GM12878 (cell line): ENCODE data around the gene BCAS4.

Experiments used
- CREB1 ChIP-seq: IDR thresholded peaks from 2 replicates; pipeline ENCODE4 v1.6.1; 2012; ENCODE audit warnings: low read depth, mild to moderate bottlenecking, inconsistent platforms
- CTCF ChIP-seq, 3 experiments: IDR thresholded peaks in 2 of 3; conservative IDR thresholded peaks in 1 of 3; 2 replicates each; pipeline ENCODE4 v1.5.1; 2011; ENCODE audit warnings: low read depth in 3 of 3, low read length in 3 of 3, mild to moderate bottlenecking in 3 of 3, control low read depth in 2 of 3, moderate library complexity in 2 of 3, inconsistent platforms in 1 of 3, mixed read lengths in 1 of 3; ENCODE audit not compliant: control insufficient read depth in 2 of 3, insufficient read depth in 1 of 3; ENCODE audit errors: extremely low read depth in 1 of 3
- E2F4 ChIP-seq: IDR thresholded peaks from 2 replicates; pipeline ENCODE4 v1.6.1; 2012; ENCODE audit warnings: low read depth, low read length, improper control_type of control experiment
- E4F1 ChIP-seq: fragments of 450-650 bp; IDR thresholded peaks from 2 replicates; pipeline ENCODE4 v1.6.1; 2018; ENCODE audit warnings: borderline replicate concordance, mild to moderate bottlenecking; ENCODE audit not compliant: partially characterized antibody
- EZH2 ChIP-seq: IDR thresholded peaks from 2 replicates; pipeline ENCODE4 v1.6.1; 2012; ENCODE audit warnings: low read depth, mild to moderate bottlenecking, control low read depth, inconsistent platforms, low read length, borderline replicate concordance; ENCODE audit not compliant: control insufficient read depth
- FOXM1 ChIP-seq: IDR thresholded peaks from 2 replicates; pipeline ENCODE4 v1.6.1; 2012; ENCODE audit warnings: low read depth, mild to moderate bottlenecking, inconsistent platforms, low read length, moderate library complexity
- HDAC6 ChIP-seq: fragments of 200-600 bp; sonication (generic); IDR thresholded peaks from one replicate; pipeline ENCODE4 v1.8.0; 2017; ENCODE audit warnings: antibody characterized with exemption; ENCODE audit not compliant: unreplicated experiment
- JUND ChIP-seq: IDR thresholded peaks from 2 replicates; pipeline ENCODE4 v1.6.1; 2012; ENCODE audit warnings: low read depth, mild to moderate bottlenecking, low read length, improper control_type of control experiment, moderate library complexity
- LARP7 ChIP-seq: fragments of 450-650 bp; IDR thresholded peaks from 2 replicates; pipeline ENCODE4 v1.6.1; 2017; ENCODE audit warnings: mild to moderate bottlenecking
- TAF1 ChIP-seq: IDR thresholded peaks from 2 replicates; pipeline ENCODE4 v1.6.1; 2011; ENCODE audit warnings: mild to moderate bottlenecking, low read depth, low read length, borderline replicate concordance
- YY1 ChIP-seq: IDR thresholded peaks from 2 replicates; pipeline ENCODE4 v1.6.1; 2011; ENCODE audit warnings: low read depth, mild to moderate bottlenecking, low read length
- ZNF207 ChIP-seq: fragments of 450-650 bp; IDR thresholded peaks from 2 replicates; pipeline ENCODE4 v1.6.1; 2014; ENCODE audit warnings: antibody characterized with exemption, mild to moderate bottlenecking, borderline replicate concordance

GRCh38 chr20:50797142-50797541, 2.3 kb downstream of the BCAS4 start:
- TF ChIP-seq LARP7, result no peak
- TF ChIP-seq HDAC6, result no peak
- TF ChIP-seq CTCF (IDR thresholded peaks at IDR 0.05 in 2 of 3, conservative IDR thresholded peaks at IDR 0.05 in 1 of 3; ENCODE audit: control insufficient read depth in 2 of 3, extremely low read depth in 1 of 3, insufficient read depth in 1 of 3, low read depth in 3 of 3, low read length in 3 of 3), result no peak
- no peak for TF ChIP-seq YY1
- TF ChIP-seq E4F1, result no peak
- TF ChIP-seq JUND, result no peak
- no peak for TF ChIP-seq TAF1
- TF ChIP-seq ZNF207, result no peak
- TF ChIP-seq E2F4, result no peak
- TF ChIP-seq EZH2, result no peak
- TF ChIP-seq CREB1, result no peak
- no peak for TF ChIP-seq FOXM1
